HG03280 (cell line): ENCODE measurements around the gene FAM131A.

Experiments
- ATAC-seq: cut with Tn5 transposase; IDR thresholded peaks from one replicate; pipeline ENCODE4 v1.9.1; 2021; ENCODE audit warnings: mild to moderate bottlenecking, moderate library complexity; ENCODE audit not compliant: unreplicated experiment

FAM131A gene

DNA sequence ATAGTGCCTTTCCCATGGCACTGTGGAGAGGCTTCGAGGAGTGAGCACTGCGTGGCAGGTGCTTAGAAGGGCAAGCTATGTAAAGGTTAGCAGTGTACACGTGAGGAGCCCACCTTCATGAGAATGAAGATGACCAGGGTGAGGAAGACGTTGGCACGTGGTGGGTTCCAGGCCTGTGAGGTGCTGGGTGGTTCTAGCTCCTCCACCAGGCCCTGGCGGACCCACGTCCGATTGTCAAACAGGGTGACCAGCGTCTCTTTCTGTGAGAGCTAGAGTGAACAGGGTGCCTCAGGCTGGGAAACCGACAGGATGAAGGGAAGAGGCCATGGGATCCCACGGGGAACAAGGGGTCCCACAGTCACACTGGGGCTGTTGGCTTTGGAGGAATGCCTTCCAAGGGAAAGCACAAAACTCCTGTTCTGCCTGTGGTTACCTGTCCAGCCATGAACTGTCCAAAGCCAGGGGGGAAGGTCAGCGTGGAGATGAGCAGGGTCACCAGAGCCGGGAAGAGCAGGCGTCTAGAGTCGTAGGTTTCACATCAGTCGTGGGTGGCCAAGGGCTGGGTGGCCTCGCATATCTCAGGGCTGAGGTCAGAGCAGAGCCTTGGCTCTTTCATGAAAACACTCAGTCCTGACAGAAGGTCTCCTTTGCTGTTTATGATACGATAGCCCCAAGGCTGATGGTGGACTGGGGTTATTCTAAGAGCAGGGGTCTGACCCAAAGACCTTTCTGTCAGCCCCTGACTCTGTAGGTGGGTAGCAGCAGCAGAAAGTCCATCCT is 18.1 kb downstream of the FAM131A start:
- no peak for ATAC-seq

DNA sequence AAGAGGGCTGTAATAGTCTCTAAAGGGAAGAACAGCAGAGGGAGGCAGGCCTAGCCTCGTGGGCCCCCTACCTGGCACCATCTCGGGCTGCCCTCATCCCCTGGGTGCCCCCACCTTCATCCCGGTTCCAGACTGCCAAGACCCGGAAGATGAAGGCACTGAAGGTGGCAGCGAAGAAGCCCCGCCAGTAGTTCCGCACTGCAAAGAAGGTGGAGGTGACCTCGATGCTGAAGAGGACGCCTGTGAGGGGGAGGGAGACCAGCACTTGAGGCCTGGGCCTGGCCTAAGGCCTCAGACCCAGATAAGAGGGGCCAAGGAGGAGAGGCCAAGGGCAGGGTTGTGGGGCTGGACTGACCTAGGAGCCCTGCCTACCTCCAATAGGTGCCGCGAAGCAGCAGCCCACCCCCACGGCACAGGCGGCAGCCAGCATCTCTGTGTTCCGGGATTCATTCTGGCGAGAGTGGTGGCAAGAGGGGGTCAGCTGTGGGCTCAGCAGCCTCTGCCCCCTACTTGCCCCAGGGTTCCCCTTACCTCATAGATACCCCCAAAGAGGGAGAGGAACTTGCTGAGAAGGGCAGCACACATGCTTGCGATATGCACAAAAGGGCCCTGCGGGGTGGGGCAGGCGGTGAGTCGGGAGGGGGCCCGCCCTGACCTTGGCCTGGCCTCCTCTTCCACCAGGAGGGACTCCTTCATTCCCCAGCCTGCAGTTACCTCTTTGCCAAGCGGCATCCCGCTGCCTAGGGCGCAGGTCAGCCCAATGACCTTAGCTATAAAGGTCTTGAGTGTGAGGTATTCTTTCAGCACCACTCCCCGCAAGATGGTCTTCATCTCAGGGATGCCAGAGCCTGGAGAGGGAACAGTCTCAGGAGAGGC is 20.1 kb downstream of the FAM131A start:
- ATAC-seq: no peak

DNA sequence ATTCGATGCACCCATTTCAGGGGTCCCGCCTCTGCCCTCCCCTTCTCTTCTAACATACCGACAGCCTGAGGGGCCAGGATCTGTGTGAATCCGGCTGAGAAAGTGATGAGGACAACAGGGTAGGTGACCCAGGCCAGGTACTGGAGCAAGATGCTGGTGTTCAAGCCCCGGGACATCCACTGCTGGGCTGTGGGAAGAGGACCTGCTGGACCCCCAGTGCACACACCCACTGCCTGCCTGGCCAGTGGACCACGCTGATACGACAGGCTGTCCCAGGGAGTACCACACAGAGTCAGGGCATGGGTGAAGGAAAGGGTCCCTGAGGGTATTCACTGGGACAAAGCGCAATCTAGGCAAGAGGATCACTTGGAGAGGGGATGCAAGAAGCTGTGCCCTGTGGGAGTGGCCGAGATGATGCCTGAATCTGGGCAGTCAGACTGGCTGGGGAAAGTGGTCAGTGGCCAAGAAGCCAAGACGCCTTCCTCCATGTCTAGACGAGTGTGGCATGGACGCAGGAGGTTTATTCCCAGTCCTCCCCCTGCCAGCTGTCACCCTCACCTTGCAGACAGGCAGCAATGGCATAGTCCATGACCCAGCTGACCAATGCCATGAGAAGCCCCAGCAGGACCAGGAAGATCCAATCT is 20.8 kb downstream of the FAM131A start:
- ATAC-seq: no peak

DNA sequence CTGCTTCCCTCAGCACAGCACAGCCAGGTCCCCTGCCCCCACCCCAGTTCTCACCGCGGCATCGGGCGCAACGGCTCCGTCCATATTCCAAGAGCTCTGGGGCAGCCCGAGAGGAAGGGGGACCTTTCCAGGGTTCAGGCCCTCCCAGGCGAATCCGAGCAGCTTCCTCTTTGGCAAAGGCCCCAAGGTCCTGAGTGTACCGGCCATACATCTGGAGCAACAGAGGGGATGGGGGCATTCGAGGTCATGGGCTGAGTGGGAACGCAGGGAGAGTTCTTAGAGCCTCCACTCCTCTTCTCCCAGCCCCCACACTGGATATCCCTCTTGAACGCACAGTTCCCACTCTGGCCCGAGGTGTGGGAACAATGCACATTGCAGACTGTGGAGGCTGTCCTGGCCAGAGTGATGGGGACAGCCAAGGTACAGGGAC is 21.5 kb downstream of the FAM131A start:
- no peak for ATAC-seq

DNA sequence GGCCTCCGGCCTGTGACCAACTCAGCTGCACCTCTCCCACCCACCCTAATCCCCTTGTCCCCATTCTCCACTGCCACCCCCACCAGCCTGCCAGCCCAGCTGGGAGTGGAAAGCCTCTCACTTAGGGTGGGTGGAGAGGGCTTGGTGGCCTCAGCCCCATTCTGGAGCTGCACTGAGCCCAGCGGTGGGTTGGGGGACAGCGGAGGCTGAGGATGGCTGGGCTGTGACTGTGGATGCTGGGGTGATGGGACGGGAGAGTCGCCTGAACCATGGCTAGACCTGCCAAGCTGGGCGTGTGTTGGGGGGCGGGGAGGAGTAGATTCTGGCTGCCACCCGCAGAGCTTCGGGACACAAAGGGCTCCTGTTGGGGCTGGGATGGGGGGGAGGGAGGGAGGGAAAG is 22.2 kb downstream of the FAM131A start:
- no peak for ATAC-seq

DNA sequence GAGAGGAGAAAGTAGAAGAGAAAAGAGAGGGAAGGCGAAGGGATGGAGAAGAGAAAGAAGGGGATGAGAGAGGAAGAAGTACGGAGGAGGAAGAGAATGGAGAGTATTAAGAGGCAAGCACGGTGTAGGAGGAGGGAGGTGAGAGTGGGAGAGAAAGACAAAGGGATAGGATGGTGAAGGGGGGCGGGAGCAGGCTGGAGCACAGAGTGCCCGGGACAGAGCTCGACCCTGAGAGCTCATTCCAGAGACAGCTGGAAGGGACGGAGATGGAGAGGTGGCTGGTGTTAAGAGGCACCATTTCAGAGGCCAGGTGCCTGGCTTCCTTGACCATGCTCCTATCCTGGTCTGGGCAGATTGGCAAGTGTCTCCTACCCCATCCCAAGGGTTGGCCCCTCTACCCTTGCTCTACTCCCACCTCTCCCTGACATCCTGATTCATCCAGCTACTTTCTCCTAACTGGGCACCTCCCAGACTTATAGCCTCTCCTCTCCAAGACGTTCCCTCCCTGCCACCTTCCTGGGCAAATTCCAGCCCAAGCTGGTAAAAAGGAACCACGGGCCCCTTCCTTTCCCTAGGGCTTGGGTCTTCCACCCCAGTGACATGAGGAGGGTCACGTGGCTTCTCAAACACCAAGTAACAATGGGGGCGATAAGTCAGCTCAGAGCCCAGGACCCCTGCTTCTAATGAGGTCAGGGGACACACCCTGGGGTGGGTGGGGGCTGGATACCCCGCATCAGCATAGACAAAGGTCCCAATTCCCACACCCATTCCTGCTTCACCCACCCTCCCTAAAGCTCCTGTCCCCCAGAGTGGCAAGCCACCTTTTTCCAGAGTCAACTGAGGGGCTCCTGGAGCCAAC is 22.9 kb downstream of the FAM131A start:
- ATAC-seq: no peak

DNA sequence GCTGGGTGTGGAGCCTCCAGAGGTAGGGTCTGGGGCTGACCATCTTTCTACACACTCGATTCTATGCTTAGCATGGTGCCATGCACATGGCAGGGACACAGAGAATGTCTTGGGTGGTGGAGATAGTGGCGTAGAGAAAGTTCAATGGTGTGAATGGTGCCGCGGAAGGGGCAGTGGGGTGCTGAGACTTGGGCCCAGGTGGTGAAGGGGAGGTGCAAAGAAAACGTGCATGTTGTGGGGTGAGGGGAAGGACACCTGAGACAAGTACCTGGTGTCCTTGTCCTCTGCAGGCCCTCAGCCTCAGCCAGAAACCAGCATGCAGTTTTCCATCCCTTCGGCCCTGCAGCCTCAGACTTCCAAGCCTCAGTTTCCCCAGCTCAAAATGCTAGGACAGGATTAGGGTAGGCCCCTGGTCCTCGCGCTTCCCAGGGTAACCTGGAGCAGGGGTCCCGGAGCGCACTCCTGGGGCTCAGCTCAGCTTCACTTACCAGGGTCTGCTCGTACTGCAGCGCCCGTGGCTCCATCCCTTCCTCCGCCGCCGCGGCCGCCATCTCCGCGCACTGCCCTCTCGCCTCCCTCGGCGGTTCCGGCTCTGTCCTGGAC is 23.6 kb downstream of the FAM131A start:
- no peak for ATAC-seq

DNA sequence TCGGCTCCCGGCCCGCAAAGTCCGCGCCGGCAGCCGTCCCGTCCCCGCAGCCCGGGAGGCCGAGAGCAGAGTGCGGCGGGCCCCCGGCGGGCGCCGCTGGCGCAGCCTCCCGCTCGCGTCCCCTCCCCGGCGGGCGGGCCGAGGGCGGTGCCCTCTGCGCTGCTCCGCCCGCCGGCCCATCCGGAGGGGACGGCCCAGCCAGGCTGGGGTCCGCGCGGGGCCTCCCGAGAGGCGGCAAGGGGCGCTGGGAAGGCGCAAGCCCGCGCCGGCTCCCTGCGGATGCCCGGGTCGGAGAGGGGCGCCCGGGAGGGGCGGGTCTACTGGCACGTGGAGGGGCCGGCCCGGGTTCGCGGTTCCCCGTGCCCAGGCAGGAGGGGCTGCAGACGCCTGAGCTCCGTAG is 24.1 kb downstream of the FAM131A start, which contains the start of the genes CLCN2 and POLR2H:
Gene CLCN2, minus strand, starts transcription at position 74 of the 400 bp plus-strand sequence. CDS start 126 bp downstream, outside the sequence.
Gene POLR2H, plus strand, starts transcription at position 179 of the 400 bp plus-strand sequence. CDS start 1,783 bp downstream, outside the sequence.
- peak; percentile 36 for ATAC-seq

DNA sequence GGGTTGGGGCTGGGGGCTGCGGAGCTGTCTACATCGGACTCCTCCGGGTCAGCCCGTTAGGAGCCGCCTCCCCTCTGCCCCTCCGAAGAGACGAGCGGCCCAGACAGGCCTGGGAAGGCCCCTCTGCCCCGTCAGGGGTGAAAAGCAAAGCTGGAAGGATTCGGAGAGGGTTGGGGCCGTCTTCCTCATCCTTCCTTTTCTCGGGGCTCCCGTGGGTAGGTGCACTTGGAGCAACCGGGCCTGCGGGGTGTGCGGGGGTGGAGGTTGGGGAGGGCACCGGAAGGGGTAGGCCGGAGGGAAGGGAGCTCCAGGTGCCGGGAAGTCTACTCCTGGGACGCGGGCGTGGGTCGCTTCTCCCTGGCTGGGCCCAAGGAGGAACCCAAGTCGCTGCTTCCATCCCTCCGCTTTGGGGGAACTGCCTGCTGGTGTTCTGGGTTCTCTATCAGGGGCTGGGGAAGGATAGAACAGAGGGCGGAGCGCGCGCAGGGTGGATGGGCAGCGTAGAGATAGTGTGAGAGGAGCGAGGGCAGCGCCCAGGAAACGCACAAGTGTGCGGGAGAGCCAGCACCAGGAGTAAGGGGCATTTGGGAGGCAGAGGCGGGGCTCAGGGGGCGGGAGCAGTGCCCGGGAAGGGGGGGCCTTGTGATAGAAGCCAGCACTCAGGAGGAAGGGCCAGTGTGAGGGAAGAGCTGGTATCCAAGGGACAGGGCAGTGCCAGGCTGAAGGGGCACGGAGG is 24.7 kb downstream of the FAM131A start:
- peak; percentile 6 for ATAC-seq

DNA sequence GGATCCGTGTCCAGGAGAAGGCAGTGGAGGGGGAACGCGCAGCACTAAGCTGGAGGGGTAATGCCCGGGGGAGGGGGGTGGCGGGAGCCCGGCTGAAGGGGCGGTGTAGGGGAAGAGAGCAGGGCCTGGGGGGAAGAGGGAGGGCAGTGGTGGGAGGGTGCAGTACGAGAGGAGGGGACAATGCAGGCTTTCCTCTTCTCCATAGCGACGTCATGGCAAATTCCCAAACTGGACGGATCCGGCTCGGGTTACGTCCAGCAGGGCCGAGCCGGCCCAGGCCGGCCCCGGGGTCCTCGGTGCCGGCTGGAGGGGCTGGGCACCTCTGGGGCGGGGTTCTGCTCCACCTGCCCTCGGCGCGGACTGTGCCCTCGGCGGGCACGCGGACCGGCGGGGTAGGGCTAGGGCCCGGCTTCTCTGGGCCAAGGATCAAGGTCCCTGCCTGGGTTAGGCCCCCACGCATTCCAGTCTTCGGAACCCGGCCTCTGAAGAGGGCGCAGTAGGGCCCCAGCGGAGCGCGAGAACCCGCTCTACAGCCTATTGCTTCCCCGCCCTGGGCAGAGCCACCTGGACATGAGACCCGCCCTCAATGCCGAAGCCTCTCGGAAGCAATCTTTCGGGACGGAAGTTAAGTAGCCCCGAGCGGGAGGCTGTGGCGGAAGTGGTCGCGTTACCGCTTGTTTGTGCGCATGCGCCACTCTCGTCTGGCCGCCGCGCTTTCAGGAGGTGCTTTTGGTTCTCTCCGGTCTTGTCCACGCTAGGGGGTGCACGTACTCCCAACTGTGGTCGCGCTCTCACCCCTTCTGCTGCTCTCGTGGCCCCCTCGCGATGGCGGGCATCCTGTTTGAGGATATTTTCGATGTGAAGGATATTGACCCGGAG is 25.5 kb downstream of the FAM131A start:
- peak; percentile 89 for ATAC-seq

DNA sequence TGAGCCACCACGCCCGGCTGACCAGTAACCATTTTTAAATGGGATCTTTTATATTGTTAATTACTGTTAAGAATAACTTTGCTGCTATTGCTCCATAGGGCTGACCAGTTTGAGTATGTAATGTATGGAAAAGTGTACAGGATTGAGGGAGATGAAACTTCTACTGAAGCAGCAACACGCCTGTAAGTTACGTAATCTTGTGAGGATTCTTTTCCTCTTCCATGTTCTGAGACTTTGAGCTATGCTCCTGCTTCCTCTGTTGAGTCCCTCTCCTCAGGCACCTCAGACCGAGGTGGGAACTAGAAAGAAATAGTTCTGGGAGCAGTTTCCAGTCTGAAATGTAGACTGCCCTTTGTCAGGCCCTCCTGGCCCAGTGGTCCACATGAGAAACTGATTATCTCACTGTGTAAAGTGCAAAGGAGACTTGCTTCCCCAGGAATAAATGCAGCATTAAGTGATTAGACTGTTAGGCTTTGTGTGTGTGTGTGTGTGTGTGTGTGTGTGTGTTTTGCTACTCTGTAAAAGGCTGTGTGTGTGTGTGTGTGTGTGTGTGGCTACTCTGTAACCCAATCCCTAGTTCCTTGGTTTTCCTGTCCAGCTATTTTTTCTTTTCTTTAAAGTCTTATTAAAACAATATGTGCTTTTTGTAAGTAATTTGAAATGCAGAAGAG is 29.4 kb downstream of the FAM131A start:
- ATAC-seq: no peak

DNA sequence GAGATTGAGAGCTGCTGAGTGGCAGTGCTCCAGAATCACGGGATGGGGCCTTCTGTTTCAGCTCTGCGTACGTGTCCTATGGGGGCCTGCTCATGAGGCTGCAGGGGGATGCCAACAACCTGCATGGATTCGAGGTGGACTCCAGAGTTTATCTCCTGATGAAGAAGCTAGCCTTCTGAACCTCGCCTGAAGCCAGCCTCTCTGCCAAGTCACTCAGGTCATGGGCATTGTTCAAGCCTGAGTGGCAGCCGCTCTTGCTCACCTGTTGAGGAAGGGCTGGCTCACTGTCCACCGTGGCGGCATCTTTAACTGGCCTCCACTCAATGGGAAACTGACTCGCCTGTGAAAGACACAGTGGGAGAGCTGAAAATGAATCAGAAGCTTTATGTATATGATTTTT is 30.7 kb downstream of the FAM131A start:
- no peak for ATAC-seq

DNA sequence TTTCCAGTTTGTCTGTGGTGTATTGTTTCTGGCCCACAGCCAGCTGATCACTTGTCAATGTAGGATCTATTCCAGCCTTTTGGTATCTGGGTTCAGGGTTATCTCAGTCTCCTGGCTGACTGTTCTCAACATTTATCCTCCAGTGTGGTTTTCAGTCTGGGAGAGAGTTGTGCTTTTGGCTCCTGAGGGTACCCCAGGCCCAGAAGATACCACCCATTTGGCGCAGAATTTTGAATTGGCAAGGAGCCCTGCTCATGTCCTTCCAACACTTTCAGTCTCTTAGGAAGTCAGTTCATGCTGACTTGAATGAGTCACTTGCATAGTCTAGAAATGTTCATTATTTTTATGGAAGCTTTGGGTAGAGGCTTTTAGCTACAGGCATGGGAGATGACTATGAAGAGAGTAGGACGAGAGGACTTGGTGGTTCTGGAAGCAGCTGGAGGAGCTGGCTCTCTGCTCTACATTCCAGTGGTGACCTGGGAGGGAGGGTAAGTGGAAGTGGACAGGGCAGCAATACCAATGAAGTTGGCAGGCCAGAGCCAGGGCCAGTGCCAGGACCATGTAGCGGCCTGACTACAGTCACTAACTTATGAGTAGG is 31.3 kb downstream of the FAM131A start:
- no peak for ATAC-seq

DNA sequence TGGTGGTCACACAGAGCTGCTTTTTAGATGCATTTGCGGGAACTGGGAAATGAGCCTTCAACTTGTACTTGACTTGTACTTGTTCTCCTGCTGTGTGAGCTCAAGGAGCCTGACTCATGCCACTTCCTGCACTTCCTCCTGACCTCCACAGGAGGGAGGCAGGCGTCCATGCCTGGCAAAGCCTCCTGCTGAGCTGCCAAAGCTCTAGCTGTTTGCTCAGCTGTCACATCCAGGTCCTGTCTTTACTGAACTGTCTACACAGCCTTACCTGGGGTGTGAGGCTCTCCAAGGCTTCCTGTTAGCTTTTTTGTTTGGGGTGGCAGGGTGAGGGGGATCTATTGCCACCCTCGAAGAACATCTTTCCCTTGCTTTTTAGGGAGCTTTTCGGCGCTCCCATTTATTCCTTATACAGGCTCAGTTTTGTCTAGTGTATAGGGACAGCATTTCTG is 34.2 kb downstream of the FAM131A start:
- no peak for ATAC-seq

DNA sequence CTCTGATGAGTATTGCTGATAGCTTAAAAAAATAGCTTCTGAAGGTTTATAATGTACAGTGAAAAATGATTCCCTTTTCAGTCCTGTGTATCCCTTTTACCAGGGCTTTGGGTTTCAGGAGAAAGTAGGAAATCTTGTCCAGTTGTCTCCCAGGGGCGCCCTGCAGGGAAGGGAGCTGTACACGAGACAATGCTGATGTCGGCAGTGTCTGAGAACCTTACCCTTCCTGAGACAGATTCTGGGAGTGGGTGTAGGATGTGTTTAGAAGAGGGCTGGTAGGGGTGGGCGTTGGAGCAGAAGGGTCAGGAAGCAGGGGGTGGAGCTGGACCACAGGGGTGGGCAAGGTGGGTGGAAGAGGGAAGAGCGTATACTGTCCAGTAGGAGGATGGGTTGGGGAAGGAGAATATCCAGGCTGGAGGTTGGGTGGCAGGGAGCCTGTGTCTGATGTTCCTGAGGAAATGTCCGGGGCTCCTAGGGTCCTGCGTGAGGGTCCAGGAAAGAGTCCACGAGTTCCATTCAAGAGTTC is 35.0 kb downstream of the FAM131A start:
- ATAC-seq: no peak

DNA sequence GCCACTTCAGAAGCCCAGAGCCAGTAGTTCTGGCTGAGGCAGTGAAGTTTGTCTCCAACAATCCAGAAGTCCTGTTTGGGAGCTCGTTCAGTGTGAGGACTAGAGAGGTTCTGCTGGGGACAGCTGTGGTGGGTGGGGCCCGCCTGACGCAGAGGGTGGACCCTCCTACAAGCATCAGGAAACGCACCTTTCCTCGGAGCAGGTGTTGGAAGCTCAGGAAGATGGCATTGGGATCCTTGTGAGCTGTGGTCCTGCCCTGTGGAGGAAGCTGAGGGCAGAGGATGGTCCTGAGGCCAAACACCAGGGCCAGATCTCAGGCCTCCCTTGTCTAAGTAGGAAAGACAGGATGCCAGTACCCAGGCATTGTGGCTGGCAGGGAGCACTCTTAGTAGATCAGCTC is 35.5 kb downstream of the FAM131A start:
- no peak for ATAC-seq

DNA sequence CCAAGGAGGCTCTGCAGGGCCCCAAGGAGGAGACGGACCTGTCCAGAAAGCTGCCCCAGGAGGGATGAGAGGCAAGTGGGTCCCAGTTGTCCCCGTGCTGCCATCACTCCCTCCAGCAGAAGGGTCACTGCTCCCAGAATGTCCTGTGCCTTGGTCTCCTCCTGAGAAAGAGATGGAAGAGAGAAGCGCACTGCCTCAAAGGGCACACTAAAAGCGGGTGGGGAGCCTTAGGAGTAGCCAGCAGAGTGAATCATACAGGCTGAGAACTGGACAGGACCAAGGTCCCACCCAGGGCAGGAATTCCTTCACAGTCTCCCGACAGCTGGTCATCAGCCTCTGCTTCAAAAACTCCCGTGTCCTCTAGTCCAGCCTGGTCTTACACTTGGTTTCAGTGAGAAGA is 36.0 kb downstream of the FAM131A start:
- no peak for ATAC-seq
